HG03103 (cell line): ENCODE results near the gene BATF.

ENCODE experiments used
- ATAC-seq: cut with Tn5 transposase; IDR thresholded peaks from one replicate; pipeline ENCODE4 v1.9.1; 2021; ENCODE audit warnings: low read depth; ENCODE audit not compliant: unreplicated experiment

BATF gene

DNA sequence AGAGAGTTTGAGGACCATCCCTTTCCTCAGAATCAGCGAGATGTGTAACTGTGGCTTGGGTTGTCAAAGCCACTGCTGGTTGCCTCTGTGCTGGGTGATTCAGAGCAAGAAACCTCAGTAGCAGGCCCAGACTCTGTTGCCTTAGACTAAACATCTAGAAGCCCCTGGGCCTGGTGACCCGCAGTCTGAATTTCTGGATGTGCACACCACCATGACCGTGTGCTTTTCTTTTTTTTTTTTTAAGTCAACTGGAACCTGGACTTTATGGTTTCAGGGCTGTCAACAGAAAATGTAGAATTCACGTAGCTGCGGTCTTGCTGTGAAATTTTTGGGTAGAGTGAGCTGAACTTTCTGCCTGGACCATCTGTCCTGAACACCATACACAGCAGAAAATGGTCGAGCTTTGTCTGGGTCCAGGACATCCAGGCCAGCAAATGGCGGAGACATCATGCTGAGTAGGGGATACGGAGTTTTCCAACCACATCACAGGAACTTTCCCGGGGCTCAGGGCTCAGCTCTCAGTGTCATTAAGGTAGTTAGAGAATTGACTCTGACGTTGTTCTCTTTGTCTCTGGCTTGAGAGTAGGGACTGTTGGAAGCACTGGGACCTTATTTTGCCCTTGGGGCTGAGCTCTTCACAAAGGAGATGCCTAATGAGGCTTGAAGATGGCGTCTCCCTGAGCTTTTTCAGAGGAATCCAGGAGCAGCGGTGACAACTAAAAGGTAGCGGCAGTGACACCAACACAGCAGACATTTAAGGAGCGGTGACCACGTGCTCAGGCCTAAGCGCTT is 23.0 kb upstream of the BATF start:
- ATAC-seq: peak; percentile 67

GRCh38 chr14:75501080-75501479 is 21.2 kb upstream of the BATF start:
- no peak for ATAC-seq

GRCh38 chr14:75504411-75504810 is 17.9 kb upstream of the BATF start:
- ATAC-seq: no peak

DNA sequence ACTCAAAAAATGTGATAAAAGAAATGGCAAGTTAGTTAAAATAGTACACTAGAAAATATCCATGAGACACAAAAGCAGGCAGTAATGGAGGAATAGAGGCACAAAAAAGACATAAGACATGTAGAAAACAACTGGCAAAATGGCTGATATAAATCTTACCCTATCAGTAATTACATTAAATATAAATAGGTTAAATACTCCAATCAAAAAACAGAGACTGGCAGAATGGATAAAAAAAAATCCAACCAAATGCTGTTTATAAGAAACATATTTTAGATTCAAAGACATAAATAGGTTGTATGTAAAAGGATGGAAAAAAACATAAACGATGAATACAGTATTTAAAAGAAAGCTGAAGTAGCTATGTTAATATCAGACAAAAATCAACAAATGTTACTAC is 15.3 kb upstream of the BATF start:
- no peak for ATAC-seq

GRCh38 chr14:75510547-75510946 is 11.7 kb upstream of the BATF start:
- no peak for ATAC-seq

DNA sequence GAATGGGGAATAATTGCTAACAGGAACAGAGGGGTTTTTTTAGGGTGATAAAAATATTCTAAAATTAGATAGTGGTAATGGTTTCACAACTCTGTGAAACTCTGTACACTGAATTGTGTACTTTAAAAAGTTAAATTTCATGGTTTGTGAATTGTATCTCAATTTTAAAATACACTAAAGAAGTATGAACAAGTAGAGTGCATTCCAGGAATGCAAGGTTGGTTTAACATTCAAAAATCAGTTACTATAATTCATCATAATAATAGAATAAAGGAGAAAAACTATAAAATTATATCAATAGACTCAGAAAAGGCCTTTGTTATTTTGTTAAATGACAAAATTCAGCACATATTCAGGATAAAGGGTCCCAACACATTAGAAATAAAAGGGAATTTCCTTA is 11.1 kb upstream of the BATF start:
- no peak for ATAC-seq

GRCh38 chr14:75513911-75514672 is 8.2 kb upstream of the BATF start:
- no peak for ATAC-seq

DNA sequence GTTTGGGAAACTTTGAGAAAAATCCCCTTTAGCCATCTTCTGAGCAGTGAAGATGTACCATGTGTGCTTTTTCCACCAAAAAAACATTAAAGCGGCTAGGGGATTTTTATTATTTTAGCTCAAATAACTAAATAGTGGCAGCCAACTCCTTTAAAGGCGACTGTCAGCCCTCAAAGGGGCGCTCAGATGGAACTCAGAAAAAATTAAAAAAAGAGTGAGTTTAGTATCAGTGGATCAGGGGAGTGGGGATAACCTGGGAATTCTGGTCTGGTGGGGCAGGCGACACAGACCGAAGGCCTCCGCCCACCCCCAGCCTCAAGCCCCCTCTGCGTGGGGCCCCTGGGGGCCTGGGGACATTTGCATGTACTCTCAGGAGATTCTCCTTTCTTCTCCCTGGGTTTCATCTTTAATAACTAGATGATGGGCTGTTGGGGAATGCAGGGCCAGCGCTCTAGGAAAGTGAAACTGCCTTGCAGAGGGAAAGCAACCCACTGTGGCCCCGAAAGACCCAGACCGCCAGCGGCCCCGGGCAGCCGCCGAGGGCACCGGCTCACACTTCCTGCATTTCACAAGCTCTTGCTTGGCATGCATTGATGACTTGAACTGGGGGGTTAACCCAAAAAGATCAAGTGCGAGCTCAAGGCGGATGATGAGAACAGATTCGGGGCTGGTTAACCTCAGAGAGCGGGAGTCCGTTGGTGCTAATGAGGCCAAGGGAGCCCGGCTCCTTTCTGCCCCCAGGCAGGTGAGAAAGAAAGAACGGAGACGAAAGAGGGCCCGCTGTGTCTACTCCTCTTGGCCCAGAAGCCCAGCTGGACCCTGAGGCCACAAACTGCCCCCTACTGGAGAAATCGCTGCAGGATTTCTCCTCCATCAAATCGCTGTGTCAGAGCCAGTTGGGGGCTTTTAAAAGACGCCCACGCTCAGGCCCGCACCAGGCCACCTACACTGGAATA is 7.3 kb upstream of the BATF start:
- no peak for ATAC-seq

GRCh38 chr14:75515629-75515996 is 6.7 kb upstream of the BATF start:
- ATAC-seq: no peak

GRCh38 chr14:75518625-75519024 is 3.6 kb upstream of the BATF start:
- no peak for ATAC-seq

GRCh38 chr14:75519394-75519793 is 2.9 kb upstream of the BATF start:
- ATAC-seq: no peak

DNA sequence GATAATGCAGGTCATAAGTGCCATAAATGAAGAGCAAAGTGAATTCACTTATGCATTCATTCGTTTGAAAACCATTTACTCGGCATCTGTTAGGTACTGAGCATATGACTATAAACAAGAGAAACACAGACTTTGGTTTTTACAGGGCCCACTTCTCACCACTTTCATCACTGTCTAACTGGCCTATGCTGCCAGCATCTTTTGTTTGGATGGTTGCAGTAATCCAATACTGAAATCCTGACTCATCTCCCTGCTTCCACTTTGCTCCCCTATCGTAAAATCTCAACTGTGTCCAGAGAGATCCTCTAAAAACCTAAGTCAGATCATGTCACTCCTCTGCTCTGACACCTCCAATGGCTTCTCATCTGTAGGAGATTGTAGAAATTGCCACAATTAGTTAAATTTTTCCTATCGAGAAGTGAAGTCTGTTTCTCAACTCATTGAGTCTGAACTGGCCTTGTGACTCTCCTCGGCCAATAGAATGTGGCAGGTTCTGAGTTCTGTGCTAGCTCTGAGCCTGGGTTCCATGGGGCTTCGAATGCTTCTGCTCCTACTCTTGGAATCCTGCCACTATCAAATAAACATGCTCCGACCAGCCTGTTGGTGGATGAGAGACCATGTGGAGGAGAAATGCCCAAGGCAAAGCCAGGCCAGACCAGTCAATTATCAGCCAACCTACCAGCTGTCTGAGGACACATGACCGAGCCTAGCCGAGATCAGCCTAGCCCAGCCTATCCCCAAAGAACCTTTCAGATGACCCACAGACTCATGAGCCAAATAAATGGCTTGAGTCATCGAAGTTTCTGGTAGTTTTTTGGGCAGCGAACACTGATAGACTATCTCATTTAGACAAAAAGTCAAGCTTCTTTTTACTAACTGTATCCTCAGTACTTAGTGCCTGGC is 2.2 kb upstream of the BATF start:
- no peak for ATAC-seq

GRCh38 chr14:75520852-75521251 is 1.4 kb upstream of the BATF start:
- ATAC-seq: no peak

DNA sequence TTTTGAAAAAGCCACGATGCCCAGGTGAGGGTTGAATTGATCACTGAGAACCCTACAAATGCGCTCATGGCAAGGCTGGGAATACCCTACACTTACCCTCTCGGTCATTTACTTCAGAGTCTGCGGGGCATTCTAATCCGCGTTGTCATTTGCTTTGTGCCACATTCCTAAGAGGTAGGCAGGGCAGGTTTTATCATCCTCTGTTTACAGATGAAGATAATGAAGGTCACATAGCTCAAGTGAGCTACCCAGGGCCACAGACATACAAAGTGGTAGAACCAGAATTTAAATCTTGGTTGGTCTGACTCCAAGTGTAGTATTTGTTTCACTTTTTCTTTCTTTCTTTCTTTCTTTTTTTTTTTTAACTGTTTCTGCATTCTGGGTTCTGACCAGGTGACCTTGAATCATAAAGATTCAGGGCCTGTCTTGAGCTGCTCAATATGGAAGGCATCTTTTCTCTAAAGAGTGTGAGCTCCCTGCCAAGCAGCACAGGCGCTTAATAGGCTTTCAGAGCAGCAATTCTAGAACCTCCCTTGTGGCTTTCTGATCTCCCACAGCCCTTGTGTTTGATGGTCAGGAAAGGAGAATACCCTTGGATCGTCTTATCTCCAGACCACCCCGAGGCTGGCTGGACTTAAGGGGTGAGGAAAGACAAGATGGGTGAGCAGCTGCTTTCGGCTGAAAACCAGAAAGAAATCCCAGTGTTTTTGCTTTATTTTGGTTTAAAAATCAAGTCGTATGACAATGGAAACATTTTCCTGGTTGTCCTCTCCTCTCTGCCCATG is 662 bp upstream of the BATF start:
- peak; percentile 5 for ATAC-seq

DNA sequence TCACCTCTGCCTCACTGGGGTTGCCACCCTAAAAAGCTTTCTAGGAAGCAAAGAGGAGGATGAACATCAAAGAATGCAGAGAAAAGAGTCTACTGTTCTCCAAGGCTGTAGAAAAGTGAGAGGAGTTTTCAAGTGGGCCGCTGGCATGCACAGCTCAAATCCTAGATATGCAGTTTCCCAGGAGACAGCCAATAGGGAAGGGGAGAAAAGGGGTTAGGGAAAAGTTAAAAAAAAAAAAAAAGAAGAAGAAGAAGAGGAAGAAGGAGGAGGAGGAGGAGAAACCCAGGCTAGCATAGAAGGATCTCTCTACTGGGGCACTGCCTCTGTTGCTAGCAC is 682 bp downstream of the BATF start:
- no peak for ATAC-seq

- no peak for ATAC-seq
Observed at GRCh38 chr14:75523771-75524171, 1.5 kb downstream of the BATF start.

DNA sequence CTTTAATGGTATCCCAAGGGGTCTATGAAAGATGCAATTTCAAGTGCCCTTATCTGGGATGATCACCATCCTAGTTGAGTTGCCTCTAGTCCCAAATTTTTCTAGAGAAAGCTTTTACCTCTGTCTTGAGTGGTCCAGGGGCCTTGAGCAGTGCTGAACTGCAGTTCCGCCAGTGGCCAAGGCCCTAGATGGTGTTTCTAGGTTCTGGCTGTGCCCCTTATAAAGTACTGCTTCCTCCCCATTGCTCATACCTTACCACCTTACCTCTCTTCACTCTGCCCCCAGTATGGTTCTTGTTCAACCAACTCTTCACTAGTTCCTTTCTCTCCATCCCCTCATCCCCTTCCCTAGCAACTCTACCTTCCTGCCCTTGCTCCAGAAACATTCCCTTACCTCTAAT is 3.7 kb downstream of the BATF start:
- ATAC-seq: no peak

DNA sequence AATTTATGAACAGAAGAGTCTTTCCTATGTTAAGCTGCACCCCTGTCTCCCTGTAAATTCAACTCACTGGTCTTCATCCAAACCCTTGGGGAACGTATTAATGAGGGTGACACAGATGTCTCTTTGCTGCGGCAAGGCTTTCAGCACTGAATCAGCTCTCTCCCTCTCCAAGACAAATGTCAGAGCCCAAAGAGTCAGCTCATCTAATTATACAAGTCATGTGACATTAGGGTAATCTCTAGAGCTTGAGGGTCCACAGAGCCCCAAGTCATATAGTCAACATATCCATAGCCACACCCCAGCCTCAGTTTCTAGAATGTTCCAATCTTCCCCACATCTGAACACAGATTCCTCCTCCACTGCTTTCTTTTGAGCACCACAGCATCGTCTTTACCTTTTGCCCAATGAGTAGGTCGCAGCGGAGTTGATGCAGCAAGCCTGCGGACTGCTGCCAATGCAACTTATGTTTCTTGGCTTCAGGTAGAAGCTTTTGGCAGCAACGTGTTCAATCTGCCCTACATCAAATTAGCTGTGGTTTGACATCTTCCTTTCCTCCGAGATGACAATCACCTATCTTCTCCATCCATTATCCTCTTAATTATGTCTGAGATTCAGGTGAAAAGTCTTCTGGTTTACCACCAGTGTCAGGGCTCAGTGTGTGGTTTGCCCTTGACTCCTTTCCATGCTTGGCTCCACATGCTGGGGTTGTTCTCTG is 5.3 kb downstream of the BATF start:
- no peak for ATAC-seq

- no peak for ATAC-seq
Observed at GRCh38 chr14:75531256-75531655, 9.0 kb downstream of the BATF start.
